Keratinocyte (primary cell): Measurements from ENCODE around the gene TFAP2B. TPM values are rescaled to one million over a fixed set of nuclear protein-coding genes. Genes with fewer than 3 reads are reported as not detected.

Source experiments
- DNase-seq: peaks from one replicate; pipeline ENCODE4 v3.0.0-alpha.2; 2011; ENCODE audit warnings: low read depth, missing footprints, low spot score
- FAIRE-seq: peaks from 2 replicates; lab custom pipeline; 2011; peaks lifted over from hg19 to GRCh38; lab: Jason Lieb, UNC
- H2AFZ ChIP-seq: 2 replicates; pipeline ENCODE4 v1.6.0; 2012; ENCODE audit warnings: low read length, control low read depth, inconsistent platforms; ENCODE audit not compliant: control insufficient read depth
- H3K27ac ChIP-seq: 2 replicates; pipeline ENCODE4 v1.5.1; 2011; ENCODE audit warnings: low read length; ENCODE audit not compliant: control insufficient read depth, insufficient read depth
- H3K27me3 ChIP-seq: 3 replicates; pipeline ENCODE4 v1.6.0; 2011; ENCODE audit warnings: low read length; ENCODE audit not compliant: control insufficient read depth, insufficient read depth; ENCODE audit errors: extremely low read depth
- H3K36me3 ChIP-seq, 2 experiments: 2 replicates in 1 of 2; 3 replicates in 1 of 2; pipeline ENCODE4 v1.5.1; 2011; ENCODE audit warnings: low read length in 2 of 2, mild to moderate bottlenecking in 1 of 2; ENCODE audit not compliant: control insufficient read depth in 2 of 2, insufficient read depth in 2 of 2; ENCODE audit errors: extremely low read depth in 1 of 2
- H3K4me1 ChIP-seq: 3 replicates; pipeline ENCODE4 v1.5.1; 2011; ENCODE audit warnings: low read length; ENCODE audit not compliant: control insufficient read depth, insufficient read depth; ENCODE audit errors: extremely low read depth
- H3K4me2 ChIP-seq: 3 replicates; pipeline ENCODE4 v1.6.0; 2011; ENCODE audit warnings: low read depth, low read length; ENCODE audit not compliant: control insufficient read depth, insufficient read depth; ENCODE audit errors: extremely low read depth
- H3K4me3 ChIP-seq, 3 experiments: fragments of 200-600 bp in 1 of 3; sonication (generic) in 1 of 3; 2 replicates in 2 of 3; 3 replicates in 1 of 3; pipeline ENCODE4 v1.5.1; 2011 to 2016; ENCODE audit warnings: low read length in 3 of 3, mild to moderate bottlenecking in 3 of 3, control low read depth in 2 of 3, inconsistent platforms in 1 of 3, low read depth in 1 of 3, mixed read lengths in 1 of 3, mixed run types in 1 of 3, moderate library complexity in 1 of 3; ENCODE audit not compliant: control insufficient read depth in 2 of 3, insufficient read depth in 2 of 3; ENCODE audit errors: extremely low read depth in 1 of 3
- H3K79me2 ChIP-seq: 2 replicates; pipeline ENCODE4 v1.6.0; 2012; ENCODE audit warnings: low read length; ENCODE audit not compliant: control insufficient read depth, insufficient read depth
- H3K9ac ChIP-seq: 3 replicates; pipeline ENCODE4 v1.6.0; 2011; ENCODE audit warnings: low read length; ENCODE audit not compliant: control insufficient read depth, insufficient read depth; ENCODE audit errors: extremely low read depth
- H3K9me1 ChIP-seq: 3 replicates; pipeline ENCODE4 v1.6.0; 2011; ENCODE audit warnings: low read length; ENCODE audit not compliant: control insufficient read depth, insufficient read depth; ENCODE audit errors: extremely low read depth
- H3K9me3 ChIP-seq: 2 replicates; pipeline ENCODE4 v1.5.1; 2012; ENCODE audit warnings: low read depth, low read length; ENCODE audit not compliant: control insufficient read depth
- H4K20me1 ChIP-seq: 3 replicates; pipeline ENCODE4 v1.6.0; 2011; ENCODE audit warnings: low read length; ENCODE audit not compliant: control insufficient read depth, insufficient read depth; ENCODE audit errors: extremely low read depth
- CTCF ChIP-seq, 3 experiments: IDR thresholded peaks in 1 of 3; conservative IDR thresholded peaks in 1 of 3; optimal IDR thresholded peaks in 1 of 3; 2 replicates in 2 of 3; 3 replicates in 1 of 3; pipeline versions ENCODE3 to v1.5.1; 2011; ENCODE audit warnings: low read length in 3 of 3, mild to moderate bottlenecking in 3 of 3, moderate library complexity in 2 of 3, control low read depth in 1 of 3, inconsistent platforms in 1 of 3; ENCODE audit not compliant: insufficient read depth in 2 of 3; ENCODE audit errors: extremely low read depth in 1 of 3
- EZH2 ChIP-seq: IDR thresholded peaks from one replicate; pipeline ENCODE4 v1.6.1; 2012; ENCODE audit warnings: inconsistent platforms, mild to moderate bottlenecking, low read length, moderate library complexity
- dilution Hi-C: fragments of 300-500 bp; cut with MboI; formaldehyde crosslinking; loops from one replicate; pipeline ENCODE4 v1.7.0; 2020; ENCODE audit warnings: low sequenced_read_pairs; ENCODE audit not compliant: extremely low pct_ligation_motif_present
- polyA plus RNA-seq, 5 experiments: library from polyadenylated mRNA; depleted of rRNA in 3 of 5; stranded (reverse) in 3 of 5; stranded (forward) in 1 of 5; unstranded in 1 of 5; fragments of >200 nt; gene quantifications; 1 replicate in 1 of 5; 2 replicates in 3 of 5; 3 replicates in 1 of 5; pipeline versions ENCODE4 v1.2.1 to v1.2.3, GENCODE V29; 2011 to 2012; ENCODE audit warnings: missing spikeins in 2 of 5, low read depth in 1 of 5, low replicate concordance in 1 of 5

Gene TFAP2B
- polyA plus RNA-seq, 1 donor (not counting 4 experiments of a cell fraction or from before 2014, with no cell fraction given), result 0.01 TPM

- Histone ChIP-seq H3K36me3 (no peaks in the 10 kb centered on the region), H3K27ac (no peak overlapping the region), H3K79me2 (no peaks in the 10 kb centered on the region), H3K27me3 (no peaks in the 10 kb centered on the region), H4K20me1 (no peaks in the 10 kb centered on the region), H3K9me1 (no peaks in the 10 kb centered on the region), H3K4me2 (no peak overlapping the region), H3K4me3 (no peak overlapping the region), H3K9me3 (no peaks in the 10 kb centered on the region), H3K9ac (no peak overlapping the region), H3K4me1 (no peaks in the 10 kb centered on the region), H2AFZ (no peak overlapping the region)
- no peak for DNase-seq
- dilution Hi-C loops, result no loop called here
- no peak for FAIRE-seq
- TF ChIP-seq CTCF (optimal IDR thresholded peaks at IDR 0.05 in 1 of 3, IDR thresholded peaks at IDR 0.05 in 1 of 3, conservative IDR thresholded peaks at IDR 0.05 in 1 of 3; ENCODE audit: extremely low read depth in 1 of 3, insufficient read depth in 2 of 3, low read length in 3 of 3) (no peak), EZH2 (no peak)
These were observed 16.3 kb downstream of the TFAP2B start for GRCh38 chr6:50834929-50835410.

GRCh38 chr6:50836231-50836630, 17.6 kb downstream of the TFAP2B start:
- no peak overlapping the region for H2AFZ ChIP-seq
- peaks cover 4% of the 10 kb centered on the region for H3K4me1 ChIP-seq
- no peak for FAIRE-seq
- DNase-seq, result no peak
- no peak overlapping the region for H3K4me3 ChIP-seq
- H3K27ac ChIP-seq, result no peak overlapping the region
- no peaks in the 10 kb centered on the region for H3K9me1 ChIP-seq
- H3K9ac ChIP-seq, result no peak overlapping the region
- dilution Hi-C loops, result no loop called here
- no peaks in the 10 kb centered on the region for H3K79me2 ChIP-seq
- no peaks in the 10 kb centered on the region for H4K20me1 ChIP-seq
- H3K9me3 ChIP-seq, result no peaks in the 10 kb centered on the region
- H3K27me3 ChIP-seq, result no peaks in the 10 kb centered on the region
- TF ChIP-seq EZH2, result no peak
- no peak for TF ChIP-seq CTCF (optimal IDR thresholded peaks at IDR 0.05 in 1 of 3, IDR thresholded peaks at IDR 0.05 in 1 of 3, conservative IDR thresholded peaks at IDR 0.05 in 1 of 3; ENCODE audit: extremely low read depth in 1 of 3, insufficient read depth in 2 of 3, low read length in 3 of 3)
- no peaks in the 10 kb centered on the region for H3K36me3 ChIP-seq
- H3K4me2 ChIP-seq, result no peak overlapping the region
